HEK293 (cell line): Measurements from ENCODE around the gene XIRP2.

Source experiments
- HOXA7 ChIP-seq: sonication (generic); formaldehyde crosslinking; IDR thresholded peaks from 2 replicates; pipeline ENCODE4 v1.8.1; 2022; ENCODE audit warnings: missing genetic modification reagents, borderline replicate concordance
- TCF7L2 ChIP-seq: IDR thresholded peaks from 2 replicates; pipeline ENCODE4 v1.6.1; 2011; ENCODE audit warnings: low read depth, mild to moderate bottlenecking, inconsistent platforms, low read length, moderate library complexity, borderline replicate concordance
- ZFP69B ChIP-seq: fragments of 450-650 bp; formaldehyde crosslinking; IDR thresholded peaks from 2 replicates; pipeline ENCODE4 v1.5.1; 2016; ENCODE audit warnings: missing biosample characterization, missing genetic modification characterization
- ZNF202 ChIP-seq: fragments of 450-650 bp; formaldehyde crosslinking; IDR thresholded peaks from 2 replicates; pipeline ENCODE4 v1.5.1; 2016; ENCODE audit warnings: missing biosample characterization, missing genetic modification characterization, borderline replicate concordance
- ZNF362 ChIP-seq: fragments of 450-650 bp; formaldehyde crosslinking; IDR thresholded peaks from 2 replicates; pipeline ENCODE4 v1.5.1; 2016; ENCODE audit warnings: missing biosample characterization, missing genetic modification characterization
- ZNF664 ChIP-seq: fragments of 450-650 bp; formaldehyde crosslinking; IDR thresholded peaks from 2 replicates; pipeline ENCODE4 v1.5.1; 2016; ENCODE audit warnings: missing biosample characterization, missing genetic modification characterization
- TF ChIP-seq, protein P1 (sequence below): fragments of 450-650 bp; formaldehyde crosslinking; IDR thresholded peaks from 2 replicates; pipeline ENCODE4 v1.5.1; 2016; ENCODE audit warnings: missing biosample characterization, missing genetic modification characterization
- TF ChIP-seq, protein P2 (sequence below): fragments of 450-650 bp; formaldehyde crosslinking; IDR thresholded peaks from 2 replicates; pipeline ENCODE4 v1.5.1; 2016; ENCODE audit warnings: missing biosample characterization, missing genetic modification characterization
- TF ChIP-seq, protein P3 (sequence below): fragments of 450-650 bp; formaldehyde crosslinking; IDR thresholded peaks from 2 replicates; pipeline ENCODE4 v1.5.1; 2016; ENCODE audit warnings: missing biosample characterization, missing genetic modification characterization, low read depth

- TF ChIP-seq TCF7L2 (no peak), ZFP69B (no peak), HOXA7 (CRISPR knock-in tag) (no peak), ZNF362 (no peak), ZNF664 (tag by site-specific recombination) (no peak), ZNF202 (tag by site-specific recombination) (no peak)
- TF ChIP-seq, protein P1, sequence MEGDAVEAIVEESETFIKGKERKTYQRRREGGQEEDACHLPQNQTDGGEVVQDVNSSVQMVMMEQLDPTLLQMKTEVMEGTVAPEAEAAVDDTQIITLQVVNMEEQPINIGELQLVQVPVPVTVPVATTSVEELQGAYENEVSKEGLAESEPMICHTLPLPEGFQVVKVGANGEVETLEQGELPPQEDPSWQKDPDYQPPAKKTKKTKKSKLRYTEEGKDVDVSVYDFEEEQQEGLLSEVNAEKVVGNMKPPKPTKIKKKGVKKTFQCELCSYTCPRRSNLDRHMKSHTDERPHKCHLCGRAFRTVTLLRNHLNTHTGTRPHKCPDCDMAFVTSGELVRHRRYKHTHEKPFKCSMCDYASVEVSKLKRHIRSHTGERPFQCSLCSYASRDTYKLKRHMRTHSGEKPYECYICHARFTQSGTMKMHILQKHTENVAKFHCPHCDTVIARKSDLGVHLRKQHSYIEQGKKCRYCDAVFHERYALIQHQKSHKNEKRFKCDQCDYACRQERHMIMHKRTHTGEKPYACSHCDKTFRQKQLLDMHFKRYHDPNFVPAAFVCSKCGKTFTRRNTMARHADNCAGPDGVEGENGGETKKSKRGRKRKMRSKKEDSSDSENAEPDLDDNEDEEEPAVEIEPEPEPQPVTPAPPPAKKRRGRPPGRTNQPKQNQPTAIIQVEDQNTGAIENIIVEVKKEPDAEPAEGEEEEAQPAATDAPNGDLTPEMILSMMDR (tag by site-specific recombination), result no peak
- TF ChIP-seq, protein P2, sequence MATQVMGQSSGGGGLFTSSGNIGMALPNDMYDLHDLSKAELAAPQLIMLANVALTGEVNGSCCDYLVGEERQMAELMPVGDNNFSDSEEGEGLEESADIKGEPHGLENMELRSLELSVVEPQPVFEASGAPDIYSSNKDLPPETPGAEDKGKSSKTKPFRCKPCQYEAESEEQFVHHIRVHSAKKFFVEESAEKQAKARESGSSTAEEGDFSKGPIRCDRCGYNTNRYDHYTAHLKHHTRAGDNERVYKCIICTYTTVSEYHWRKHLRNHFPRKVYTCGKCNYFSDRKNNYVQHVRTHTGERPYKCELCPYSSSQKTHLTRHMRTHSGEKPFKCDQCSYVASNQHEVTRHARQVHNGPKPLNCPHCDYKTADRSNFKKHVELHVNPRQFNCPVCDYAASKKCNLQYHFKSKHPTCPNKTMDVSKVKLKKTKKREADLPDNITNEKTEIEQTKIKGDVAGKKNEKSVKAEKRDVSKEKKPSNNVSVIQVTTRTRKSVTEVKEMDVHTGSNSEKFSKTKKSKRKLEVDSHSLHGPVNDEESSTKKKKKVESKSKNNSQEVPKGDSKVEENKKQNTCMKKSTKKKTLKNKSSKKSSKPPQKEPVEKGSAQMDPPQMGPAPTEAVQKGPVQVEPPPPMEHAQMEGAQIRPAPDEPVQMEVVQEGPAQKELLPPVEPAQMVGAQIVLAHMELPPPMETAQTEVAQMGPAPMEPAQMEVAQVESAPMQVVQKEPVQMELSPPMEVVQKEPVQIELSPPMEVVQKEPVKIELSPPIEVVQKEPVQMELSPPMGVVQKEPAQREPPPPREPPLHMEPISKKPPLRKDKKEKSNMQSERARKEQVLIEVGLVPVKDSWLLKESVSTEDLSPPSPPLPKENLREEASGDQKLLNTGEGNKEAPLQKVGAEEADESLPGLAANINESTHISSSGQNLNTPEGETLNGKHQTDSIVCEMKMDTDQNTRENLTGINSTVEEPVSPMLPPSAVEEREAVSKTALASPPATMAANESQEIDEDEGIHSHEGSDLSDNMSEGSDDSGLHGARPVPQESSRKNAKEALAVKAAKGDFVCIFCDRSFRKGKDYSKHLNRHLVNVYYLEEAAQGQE, result no peak
- TF ChIP-seq, protein P3, sequence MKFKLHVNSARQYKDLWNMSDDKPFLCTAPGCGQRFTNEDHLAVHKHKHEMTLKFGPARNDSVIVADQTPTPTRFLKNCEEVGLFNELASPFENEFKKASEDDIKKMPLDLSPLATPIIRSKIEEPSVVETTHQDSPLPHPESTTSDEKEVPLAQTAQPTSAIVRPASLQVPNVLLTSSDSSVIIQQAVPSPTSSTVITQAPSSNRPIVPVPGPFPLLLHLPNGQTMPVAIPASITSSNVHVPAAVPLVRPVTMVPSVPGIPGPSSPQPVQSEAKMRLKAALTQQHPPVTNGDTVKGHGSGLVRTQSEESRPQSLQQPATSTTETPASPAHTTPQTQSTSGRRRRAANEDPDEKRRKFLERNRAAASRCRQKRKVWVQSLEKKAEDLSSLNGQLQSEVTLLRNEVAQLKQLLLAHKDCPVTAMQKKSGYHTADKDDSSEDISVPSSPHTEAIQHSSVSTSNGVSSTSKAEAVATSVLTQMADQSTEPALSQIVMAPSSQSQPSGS (tag by site-specific recombination), result no peak
These were observed 294.1 kb downstream of the XIRP2 start for GRCh38 chr2:167182403-167182802.
